NOMO-1 (cell line): Measurements from ENCODE around the gene KCNJ10.

Source experiments
- DNase-seq, 2 experiments: peaks; one replicate each; lab custom pipeline; 2025; ENCODE audit not compliant: unreplicated experiment in 2 of 2; lab: John Stamatoyannopoulos, UW

Gene KCNJ10

GRCh38 chr1:160084771-160085321 lies 14.9 kb upstream of the KCNJ10 start:
- no peak for DNase-seq

GRCh38 chr1:160083968-160084770 lies 14.2 kb upstream of the KCNJ10 start:
- DNase-seq = peak; percentile 30 to 55

GRCh38 chr1:160082926-160083325 lies 13.0 kb upstream of the KCNJ10 start:
- no peak for DNase-seq

- DNase-seq = no peak
Observed at GRCh38 chr1:160082487-160082886, 12.5 kb upstream of the KCNJ10 start.

GRCh38 chr1:160081261-160081936 lies 11.4 kb upstream of the KCNJ10 start, which contains the start of gene KCNJ9:
Gene KCNJ9, plus strand, starts transcription at chr1:160081538. Its CDS starts 2,493 bp downstream, at chr1:160084031.
- no peak for DNase-seq

- no peak for DNase-seq
Observed at GRCh38 chr1:160080381-160081100, 10.6 kb upstream of the KCNJ10 start.

- DNase-seq = no peak
Observed at GRCh38 chr1:160079448-160079847, 9.5 kb upstream of the KCNJ10 start.

- peak; percentile 55 to 67 for DNase-seq
Observed at GRCh38 chr1:160078512-160079195, 8.7 kb upstream of the KCNJ10 start.

- peak in 1 of 2 experiments; percentile 14 for DNase-seq
Observed at GRCh38 chr1:160077486-160077885, 7.5 kb upstream of the KCNJ10 start.

- no peak for DNase-seq
Observed at GRCh38 chr1:160076295-160076694, 6.3 kb upstream of the KCNJ10 start.

- no peak for DNase-seq
Observed at GRCh38 chr1:160075836-160076235, 5.9 kb upstream of the KCNJ10 start.

- no peak for DNase-seq
Observed at GRCh38 chr1:160074865-160075264, 4.9 kb upstream of the KCNJ10 start.

GRCh38 chr1:160071289-160071688 lies 1.3 kb upstream of the KCNJ10 start:
- no peak for DNase-seq

- peak; percentile 57 to 65 for DNase-seq
Observed at GRCh38 chr1:160070243-160071163, 543 bp upstream of the KCNJ10 start.

- no peak for DNase-seq
Observed at GRCh38 chr1:160068225-160068624, 1.7 kb downstream of the KCNJ10 start.

- DNase-seq = no peak
Observed at GRCh38 chr1:160066829-160067745, 2.9 kb downstream of the KCNJ10 start.

- no peak for DNase-seq
Observed at GRCh38 chr1:160064746-160065145, 5.2 kb downstream of the KCNJ10 start.

- DNase-seq = peak in 1 of 2 experiments; percentile 39
Observed at GRCh38 chr1:160064164-160064563, 5.8 kb downstream of the KCNJ10 start.
